GM12878 (cell line): Measurements from ENCODE around the gene SBF2. TPM values are rescaled to one million over a fixed set of nuclear protein-coding genes. Genes with fewer than 3 reads are reported as not detected.

Experiments used
- ATAC-seq: fragments of 200-7000 bp; cut with Tn5 transposase; 3 replicates; pipeline ENCODE4 v1.9.1; 2020; ENCODE audit warnings: mild to moderate bottlenecking, moderate library complexity
- BruUV-seq: library from RNA; stranded (reverse); fragments of 400-500 nt; replicated peaks from 2 replicates; lab custom pipeline; 2021; lab: Mats Ljungman, UMichigan
- CTCF ChIA-PET: fragments of 300-600 bp; sonication (Branson Sonifier 250); formaldehyde crosslinking; extraction: SDS; loops from one replicate; lab custom pipeline; 2021; ENCODE audit warnings: inconsistent platforms; lab: Yijun Ruan, JAX
- POLR2A ChIA-PET: fragments of 350-600 bp; formaldehyde crosslinking; extraction: SDS; loops from one replicate; lab custom pipeline; 2021; ENCODE audit warnings: inconsistent platforms; lab: Charles Lee
- RAD21 ChIA-PET: fragments of 300-600 bp; sonication (Branson Sonifier 250); formaldehyde crosslinking; loops from one replicate; lab custom pipeline; 2023; ENCODE audit warnings: antibody characterized with exemption; ENCODE audit not compliant: unreplicated experiment; lab: Charles Lee
- SMC1A ChIA-PET: fragments of 300-600 bp; sonication (Branson Sonifier 250); formaldehyde crosslinking; loops from one replicate; lab custom pipeline; 2023; ENCODE audit not compliant: unreplicated experiment, uncharacterized antibody; lab: Charles Lee
- DNase-seq: peaks from one replicate; pipeline ENCODE4 v3.0.0-alpha.2; 2011; ENCODE audit warnings: low read depth, low spot score
- FAIRE-seq: peaks from 3 replicates; lab custom pipeline; 2011; peaks lifted over from hg19 to GRCh38; lab: Jason Lieb, UNC
- H2AFZ ChIP-seq: 2 replicates; pipeline ENCODE4 v1.6.0; 2011; ENCODE audit warnings: low read depth, low read length, control low read depth; ENCODE audit not compliant: control insufficient read depth
- H3K27ac ChIP-seq: 2 replicates; pipeline ENCODE4 v1.5.1; 2011; ENCODE audit warnings: control low read depth; ENCODE audit not compliant: control insufficient read depth, insufficient read depth
- H3K27me3 ChIP-seq, 2 experiments: replicated peaks in 1 of 2; 2 replicates each; pipeline versions ENCODE4 v1.6.0 to v1.6.1; 2011; ENCODE audit warnings: low read length in 1 of 2; ENCODE audit not compliant: control insufficient read depth in 2 of 2, insufficient read depth in 2 of 2
- H3K36me3 ChIP-seq, 2 experiments: 2 replicates each; pipeline ENCODE4 v1.5.1; 2011; ENCODE audit warnings: low read length in 1 of 2; ENCODE audit not compliant: control insufficient read depth in 2 of 2, insufficient read depth in 2 of 2
- H3K4me1 ChIP-seq: 2 replicates; pipeline ENCODE4 v1.6.1; 2011; ENCODE audit warnings: mild to moderate bottlenecking, low read length, moderate library complexity, mixed read lengths; ENCODE audit not compliant: control insufficient read depth, insufficient read depth
- H3K4me2 ChIP-seq: 2 replicates; pipeline ENCODE4 v1.6.0; 2011; ENCODE audit warnings: control low read depth; ENCODE audit not compliant: control insufficient read depth, insufficient read depth
- H3K4me3 ChIP-seq: fragments of 200-600 bp; sonication (generic); 2 replicates; pipeline ENCODE4 v1.5.1; 2016
- H3K79me2 ChIP-seq: 2 replicates; pipeline ENCODE4 v1.6.0; 2011; ENCODE audit warnings: low read length; ENCODE audit not compliant: control insufficient read depth, insufficient read depth
- H3K9ac ChIP-seq: 2 replicates; pipeline ENCODE4 v1.8.0; 2011; ENCODE audit warnings: low read length, control low read depth, mixed read lengths; ENCODE audit not compliant: control insufficient read depth, insufficient read depth
- H3K9me3 ChIP-seq: replicated peaks from 3 replicates; pipeline ENCODE4 v1.5.1; 2011; ENCODE audit warnings: mild to moderate bottlenecking, low read length; ENCODE audit not compliant: control insufficient read depth, insufficient read depth
- H4K20me1 ChIP-seq: 2 replicates; pipeline ENCODE4 v1.6.0; 2011; ENCODE audit not compliant: control insufficient read depth, insufficient read depth
- EED ChIP-seq: sonication (generic); IDR thresholded peaks from 2 replicates; pipeline ENCODE4 v1.6.1; 2016; ENCODE audit warnings: antibody characterized with exemption, low read depth
- FOS ChIP-seq: IDR thresholded peaks from 3 replicates; pipeline ENCODE4 v1.6.1; 2011; ENCODE audit warnings: borderline replicate concordance; ENCODE audit not compliant: insufficient read length; ENCODE audit errors: extremely low read depth
- GATAD2B ChIP-seq: fragments of 450-650 bp; conservative IDR thresholded peaks from 2 replicates; pipeline ENCODE4 v1.6.1; 2017; ENCODE audit warnings: low read depth, mild to moderate bottlenecking, moderate library complexity
- HDAC2 ChIP-seq: fragments of 200-600 bp; sonication (generic); IDR thresholded peaks from 2 replicates; pipeline ENCODE4 v1.6.1; 2017
- MYC ChIP-seq: IDR thresholded peaks from 2 replicates; pipeline ENCODE4 v1.6.1; 2011; ENCODE audit warnings: mild to moderate bottlenecking, low read length, moderate library complexity, inconsistent platforms; ENCODE audit not compliant: insufficient read depth, insufficient replicate concordance, insufficient read length, severe bottlenecking
- RAD21 ChIP-seq: IDR thresholded peaks from 2 replicates; pipeline ENCODE4 v1.6.1; 2011; ENCODE audit warnings: mild to moderate bottlenecking, low read depth, low read length, moderate library complexity; ENCODE audit not compliant: insufficient read depth
- SIN3A ChIP-seq: IDR thresholded peaks from 2 replicates; pipeline ENCODE4 v1.6.1; 2012; ENCODE audit warnings: low read depth, low read length, improper control_type of control experiment
- SREBF2 ChIP-seq: IDR thresholded peaks from 2 replicates; pipeline ENCODE4 v1.6.1; 2012; ENCODE audit warnings: mild to moderate bottlenecking, low read length
- ZBED1 ChIP-seq: IDR thresholded peaks from 2 replicates; pipeline ENCODE4 v1.6.1; 2016; ENCODE audit warnings: borderline replicate concordance
- in situ Hi-C: fragments of 300-500 bp; cut with MboI; formaldehyde crosslinking; loops from 9 replicates; pipeline ENCODE4 v1.14.3; 2018; ENCODE audit warnings: mixed read lengths
- intact Hi-C: fragments of 100-400 bp; cut with micrococcal nuclease; formaldehyde crosslinking; loops from one replicate; pipeline ENCODE4 v1.14.2; 2022; ENCODE audit not compliant: unreplicated experiment
- polyA plus RNA-seq, 11 experiments: library from polyadenylated mRNA; depleted of rRNA in 4 of 11; unstranded in 6 of 11; stranded (reverse) in 5 of 11; fragments of >200 nt; fragmentation: Nextera tagmentation in 4 of 11; fragmentation: Illumina TruSeq in 1 of 11; extraction: Ambion mirVana in 4 of 11; extraction: Trizol in 1 of 11; gene quantifications; 1 replicate in 1 of 11; 2 replicates in 10 of 11; pipeline versions ENCODE4 v1.2.1 to v1.2.3, GENCODE V29; 2011 to 2016; ENCODE audit warnings: inconsistent platforms in 2 of 11, missing spikeins in 2 of 11, low read depth in 1 of 11
- total RNA-seq, 4 experiments: library from RNA; depleted of rRNA in 3 of 4; stranded (reverse); fragments of >200 nt in 3 of 4; fragmentation: Illumina TruSeq in 1 of 4; extraction: Trizol in 1 of 4; gene quantifications; 2 replicates each; pipeline versions ENCODE4 v1.2.1 to v1.2.3, GENCODE V29; 2013 to 2021

The SBF2 gene
- total and polyA plus RNA-seq, 10 of the 15 experiments (the other 5 are each of a cell fraction or from before 2014, with no cell fraction given): 0.24 to 2.3 (median 1.1) TPM

- no peak overlapping the region for H3K27ac ChIP-seq
- no peak for DNase-seq
- no peaks in the 10 kb centered on the region for H3K36me3 ChIP-seq
- H3K9me3 ChIP-seq: no peaks in the 10 kb centered on the region
- ATAC-seq: no peak
- no TSS peak for BruUV-seq
- H3K4me1 ChIP-seq: no peaks in the 10 kb centered on the region
- ChIA-PET RAD21 (interaction anchor here (0.9 to 1.9 kb wide), 4 partner anchors 9 to 120 kb away, joined by 3 to 6 read pairs (median 5); no protein-coding TSS in a partner anchor), SMC1A (interaction anchor here (0.6 to 6.5 kb wide), 5 partner anchors 18 to 452 kb away, joined by 3 to 55 read pairs (median 5); no protein-coding TSS in a partner anchor), CTCF (interaction anchor here (1.3 to 4.6 kb wide), 5 partner anchors 20 to 355 kb away, joined by 3 to 52 read pairs (median 4); no protein-coding TSS in a partner anchor), POLR2A (no interaction called here)
- in situ Hi-C loops (loop anchor here (10.0 kb wide), 1 partner anchor 562 kb away; no protein-coding TSS in a partner anchor), intact Hi-C loops (no loop called here)
- H2AFZ ChIP-seq: no peak overlapping the region
- H3K4me3 ChIP-seq: no peak overlapping the region
- FAIRE-seq: no peak
- no peak overlapping the region for H3K9ac ChIP-seq
- TF ChIP-seq ZBED1 (no peak), SREBF2 (no peak), MYC (no peak), GATAD2B (no peak), SIN3A (no peak), HDAC2 (no peak), EED (no peak), RAD21 (no peak), FOS (no peak)
- H3K4me2 ChIP-seq: no peak overlapping the region
- H3K27me3 ChIP-seq: 0 out of 4 replicates have a peak, but pooled peaks cover 0 to 1% of the 10 kb centered on the region in 2 experiments
- no peaks in the 10 kb centered on the region for H3K79me2 ChIP-seq
- no peaks in the 10 kb centered on the region for H4K20me1 ChIP-seq
These were observed 33.2 kb upstream of the SBF2 start for GRCh38 chr11:10327254-10327653.
